WTC11 (cell line): ENCODE data around the gene FSD1L.

Experiments
- CREB1 ChIP-seq: sonication (generic); formaldehyde crosslinking; IDR thresholded peaks from 2 replicates; pipeline ENCODE4 v1.8.0; 2023; ENCODE audit warnings: mild to moderate bottlenecking, missing genetic modification reagents
- FOXP1 ChIP-seq: sonication (generic); formaldehyde crosslinking; IDR thresholded peaks from 2 replicates; pipeline ENCODE4 v1.8.0; 2022; ENCODE audit warnings: missing genetic modification reagents, mild to moderate bottlenecking, moderate library complexity, borderline replicate concordance
- JAZF1 ChIP-seq: fragments of 250-450 bp; sonication (Bioruptor Pico); IDR thresholded peaks from 2 replicates; pipeline ENCODE4 v1.9.0; 2021; ENCODE audit warnings: moderate library complexity, mild to moderate bottlenecking, inconsistent platforms
- NFYB ChIP-seq: sonication (generic); formaldehyde crosslinking; conservative IDR thresholded peaks from 2 replicates; pipeline ENCODE4 v1.8.0; 2022; ENCODE audit warnings: low read depth, missing genetic modification reagents
- NR2C2 ChIP-seq: sonication (generic); formaldehyde crosslinking; IDR thresholded peaks from 2 replicates; pipeline ENCODE4 v1.8.0; 2022; ENCODE audit warnings: mild to moderate bottlenecking, missing genetic modification reagents
- SMAD3 ChIP-seq: sonication (generic); formaldehyde crosslinking; IDR thresholded peaks from 2 replicates; pipeline ENCODE4 v1.8.0; 2022; ENCODE audit warnings: missing genetic modification reagents, mild to moderate bottlenecking, borderline replicate concordance
- SP1 ChIP-seq: sonication (generic); formaldehyde crosslinking; conservative IDR thresholded peaks from 2 replicates; pipeline ENCODE4 v1.8.1; 2022; ENCODE audit warnings: missing genetic modification reagents
- TEAD4 ChIP-seq: sonication (generic); formaldehyde crosslinking; IDR thresholded peaks from 2 replicates; pipeline ENCODE4 v1.8.0; 2022; ENCODE audit warnings: mild to moderate bottlenecking, missing genetic modification reagents
- ZNF416 ChIP-seq: fragments of 250-450 bp; sonication (Bioruptor Pico); IDR thresholded peaks from 2 replicates; pipeline ENCODE4 v1.9.0; 2021; ENCODE audit warnings: mild to moderate bottlenecking, inconsistent platforms
- TF ChIP-seq, protein P1 (sequence below): fragments of 200-600 bp; IDR thresholded peaks from 2 replicates; pipeline ENCODE4 v1.8.0; 2022; ENCODE audit warnings: antibody characterized with exemption
- TF ChIP-seq, protein P2 (sequence below): sonication (generic); formaldehyde crosslinking; IDR thresholded peaks from 2 replicates; pipeline ENCODE4 v1.8.1; 2022; ENCODE audit warnings: low read depth, missing genetic modification reagents, borderline replicate concordance
- TF ChIP-seq, protein P3 (sequence below): sonication (generic); formaldehyde crosslinking; IDR thresholded peaks from 2 replicates; pipeline ENCODE4 v1.8.1; 2023; ENCODE audit warnings: mild to moderate bottlenecking, missing genetic modification reagents, moderate library complexity

DNA sequence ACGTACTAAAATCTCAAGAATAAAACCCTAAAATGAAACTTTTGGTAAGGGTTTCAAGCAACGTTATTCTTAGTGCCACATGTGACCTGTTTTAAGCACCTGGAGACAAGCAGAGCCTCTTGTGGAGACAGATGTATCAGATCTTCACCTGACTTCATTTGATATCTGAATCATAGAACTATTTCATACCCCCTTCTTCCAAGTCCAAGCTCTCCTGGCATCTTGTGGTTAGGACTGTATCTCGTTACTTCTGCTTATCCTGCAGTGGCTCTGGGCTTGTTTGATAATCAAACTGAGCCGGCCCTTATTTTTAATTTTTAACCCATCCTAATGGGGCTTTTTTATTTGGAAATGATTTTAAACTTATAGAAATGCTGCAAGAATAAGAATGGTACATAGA is 11.1 kb upstream of the FSD1L start:
- TF ChIP-seq SMAD3 (CRISPR knock-in tag) = no peak
- TF ChIP-seq, protein P1, sequence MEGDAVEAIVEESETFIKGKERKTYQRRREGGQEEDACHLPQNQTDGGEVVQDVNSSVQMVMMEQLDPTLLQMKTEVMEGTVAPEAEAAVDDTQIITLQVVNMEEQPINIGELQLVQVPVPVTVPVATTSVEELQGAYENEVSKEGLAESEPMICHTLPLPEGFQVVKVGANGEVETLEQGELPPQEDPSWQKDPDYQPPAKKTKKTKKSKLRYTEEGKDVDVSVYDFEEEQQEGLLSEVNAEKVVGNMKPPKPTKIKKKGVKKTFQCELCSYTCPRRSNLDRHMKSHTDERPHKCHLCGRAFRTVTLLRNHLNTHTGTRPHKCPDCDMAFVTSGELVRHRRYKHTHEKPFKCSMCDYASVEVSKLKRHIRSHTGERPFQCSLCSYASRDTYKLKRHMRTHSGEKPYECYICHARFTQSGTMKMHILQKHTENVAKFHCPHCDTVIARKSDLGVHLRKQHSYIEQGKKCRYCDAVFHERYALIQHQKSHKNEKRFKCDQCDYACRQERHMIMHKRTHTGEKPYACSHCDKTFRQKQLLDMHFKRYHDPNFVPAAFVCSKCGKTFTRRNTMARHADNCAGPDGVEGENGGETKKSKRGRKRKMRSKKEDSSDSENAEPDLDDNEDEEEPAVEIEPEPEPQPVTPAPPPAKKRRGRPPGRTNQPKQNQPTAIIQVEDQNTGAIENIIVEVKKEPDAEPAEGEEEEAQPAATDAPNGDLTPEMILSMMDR = no peak
- no peak for TF ChIP-seq CREB1
- no peak for TF ChIP-seq NFYB (CRISPR knock-in tag)
- TF ChIP-seq ZNF416 (CRISPR knock-in tag) = no peak
- TF ChIP-seq TEAD4 = no peak
- TF ChIP-seq SP1 (CRISPR knock-in tag) = no peak
- TF ChIP-seq, protein P2, sequence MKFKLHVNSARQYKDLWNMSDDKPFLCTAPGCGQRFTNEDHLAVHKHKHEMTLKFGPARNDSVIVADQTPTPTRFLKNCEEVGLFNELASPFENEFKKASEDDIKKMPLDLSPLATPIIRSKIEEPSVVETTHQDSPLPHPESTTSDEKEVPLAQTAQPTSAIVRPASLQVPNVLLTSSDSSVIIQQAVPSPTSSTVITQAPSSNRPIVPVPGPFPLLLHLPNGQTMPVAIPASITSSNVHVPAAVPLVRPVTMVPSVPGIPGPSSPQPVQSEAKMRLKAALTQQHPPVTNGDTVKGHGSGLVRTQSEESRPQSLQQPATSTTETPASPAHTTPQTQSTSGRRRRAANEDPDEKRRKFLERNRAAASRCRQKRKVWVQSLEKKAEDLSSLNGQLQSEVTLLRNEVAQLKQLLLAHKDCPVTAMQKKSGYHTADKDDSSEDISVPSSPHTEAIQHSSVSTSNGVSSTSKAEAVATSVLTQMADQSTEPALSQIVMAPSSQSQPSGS (CRISPR knock-in tag) = no peak
- no peak for TF ChIP-seq NR2C2
- TF ChIP-seq, protein P3, sequence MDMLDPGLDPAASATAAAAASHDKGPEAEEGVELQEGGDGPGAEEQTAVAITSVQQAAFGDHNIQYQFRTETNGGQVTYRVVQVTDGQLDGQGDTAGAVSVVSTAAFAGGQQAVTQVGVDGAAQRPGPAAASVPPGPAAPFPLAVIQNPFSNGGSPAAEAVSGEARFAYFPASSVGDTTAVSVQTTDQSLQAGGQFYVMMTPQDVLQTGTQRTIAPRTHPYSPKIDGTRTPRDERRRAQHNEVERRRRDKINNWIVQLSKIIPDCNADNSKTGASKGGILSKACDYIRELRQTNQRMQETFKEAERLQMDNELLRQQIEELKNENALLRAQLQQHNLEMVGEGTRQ (CRISPR knock-in tag) = no peak
- no peak for TF ChIP-seq FOXP1 (CRISPR knock-in tag)
- TF ChIP-seq JAZF1 (CRISPR knock-in tag) = no peak
